HepG2 (cell line): ENCODE results near the gene MRPS21. TPM values are rescaled to one million over a fixed set of nuclear protein-coding genes. Genes with fewer than 3 reads are reported as not detected.

Experiments used
- EZH2 ChIP-seq: conservative IDR thresholded peaks from 2 replicates; pipeline ENCODE4 v1.6.1; 2012; ENCODE audit warnings: mild to moderate bottlenecking, low read depth, low read length, moderate library complexity
- GABPA ChIP-seq, 2 experiments: IDR thresholded peaks; 2 replicates each; pipeline ENCODE4 v1.6.1; 2011 to 2016; ENCODE audit warnings: low read depth in 2 of 2, low read length in 1 of 2, missing biosample characterization in 1 of 2, missing genetic modification characterization in 1 of 2
- ZNF367 ChIP-seq: sonication (generic); formaldehyde crosslinking; IDR thresholded peaks from 2 replicates; pipeline ENCODE4 v1.4.0; 2020; ENCODE audit warnings: missing genetic modification reagents, borderline replicate concordance
- ZNF496 ChIP-seq: sonication (generic); formaldehyde crosslinking; IDR thresholded peaks from 2 replicates; pipeline ENCODE4 v1.8.1; 2023; ENCODE audit warnings: mild to moderate bottlenecking, moderate library complexity, missing genetic modification reagents; ENCODE audit not compliant: insufficient replicate concordance
- ZNF674 ChIP-seq: sonication (generic); formaldehyde crosslinking; IDR thresholded peaks from 2 replicates; pipeline ENCODE4 v1.5.0; 2020; ENCODE audit warnings: low read depth, mild to moderate bottlenecking, missing genetic modification reagents
- ZZZ3 ChIP-seq: sonication (generic); formaldehyde crosslinking; IDR thresholded peaks from 2 replicates; pipeline ENCODE4 v1.4.0; 2020; ENCODE audit warnings: missing genetic modification reagents, mild to moderate bottlenecking, borderline replicate concordance
- polyA plus RNA-seq, 8 experiments: library from polyadenylated mRNA; depleted of rRNA in 3 of 8; stranded (reverse) in 7 of 8; unstranded in 1 of 8; fragments of >200 nt; fragmentation: Illumina TruSeq in 4 of 8; extraction: Trizol in 4 of 8; gene quantifications; 2 replicates each; pipeline versions ENCODE4 v1.2.1 to v1.2.3, GENCODE V29; 2011 to 2016; ENCODE audit warnings: low read depth in 4 of 8, missing spikeins in 1 of 8, mixed read lengths in 1 of 8; ENCODE audit not compliant: insufficient read depth in 1 of 8
- total RNA-seq, 5 experiments: library from RNA; depleted of rRNA; stranded (reverse); fragments of >200 nt; fragmentation: Illumina TruSeq; extraction: Trizol; gene quantifications; 2 replicates each; pipeline ENCODE4 v1.2.3, GENCODE V29; 2016; ENCODE audit warnings: low read depth in 1 of 5
- TF ChIP-seq, protein P1 (sequence below): sonication (generic); formaldehyde crosslinking; IDR thresholded peaks from 2 replicates; pipeline ENCODE4 v1.4.0; 2020; ENCODE audit warnings: mild to moderate bottlenecking, missing genetic modification reagents
- TF ChIP-seq, protein P2 (sequence below): sonication (generic); formaldehyde crosslinking; IDR thresholded peaks from 2 replicates; pipeline ENCODE4 v1.4.0; 2020; ENCODE audit warnings: mild to moderate bottlenecking, missing genetic modification reagents
- TF ChIP-seq, protein P3 (sequence below): sonication (generic); formaldehyde crosslinking; IDR thresholded peaks from 2 replicates; pipeline ENCODE4 v1.4.0; 2020; ENCODE audit warnings: missing genetic modification reagents

Gene MRPS21
- total and polyA plus RNA-seq, 2 of the 13 experiments (the other 11 are each of a cell fraction or from before 2014, with no cell fraction given): 59.4 to 64.2 TPM

DNA sequence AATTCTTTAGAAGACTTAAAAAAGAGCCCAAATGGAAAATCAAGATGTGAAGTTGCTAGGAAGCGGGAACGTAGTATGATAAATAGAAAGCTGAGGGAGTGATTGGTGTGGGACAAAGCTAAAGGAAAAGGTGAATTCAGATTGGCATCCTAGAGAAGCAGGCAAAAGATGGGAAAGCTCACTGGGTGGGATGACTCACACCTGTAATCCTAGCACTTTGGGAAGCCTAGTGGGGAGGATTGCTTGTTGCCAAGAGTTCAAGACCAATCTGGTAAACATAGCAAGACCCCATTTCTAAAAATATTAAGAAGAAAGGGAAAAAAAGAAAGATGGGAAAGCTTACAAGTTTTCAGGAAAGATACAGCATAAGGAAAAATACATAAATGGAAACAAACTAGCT, 1.8 kb downstream of the MRPS21 start (continued):
- TF ChIP-seq, protein P1, sequence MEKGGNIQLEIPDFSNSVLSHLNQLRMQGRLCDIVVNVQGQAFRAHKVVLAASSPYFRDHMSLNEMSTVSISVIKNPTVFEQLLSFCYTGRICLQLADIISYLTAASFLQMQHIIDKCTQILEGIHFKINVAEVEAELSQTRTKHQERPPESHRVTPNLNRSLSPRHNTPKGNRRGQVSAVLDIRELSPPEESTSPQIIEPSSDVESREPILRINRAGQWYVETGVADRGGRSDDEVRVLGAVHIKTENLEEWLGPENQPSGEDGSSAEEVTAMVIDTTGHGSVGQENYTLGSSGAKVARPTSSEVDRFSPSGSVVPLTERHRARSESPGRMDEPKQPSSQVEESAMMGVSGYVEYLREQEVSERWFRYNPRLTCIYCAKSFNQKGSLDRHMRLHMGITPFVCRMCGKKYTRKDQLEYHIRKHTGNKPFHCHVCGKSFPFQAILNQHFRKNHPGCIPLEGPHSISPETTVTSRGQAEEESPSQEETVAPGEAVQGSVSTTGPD: no peak
- TF ChIP-seq, protein P2, sequence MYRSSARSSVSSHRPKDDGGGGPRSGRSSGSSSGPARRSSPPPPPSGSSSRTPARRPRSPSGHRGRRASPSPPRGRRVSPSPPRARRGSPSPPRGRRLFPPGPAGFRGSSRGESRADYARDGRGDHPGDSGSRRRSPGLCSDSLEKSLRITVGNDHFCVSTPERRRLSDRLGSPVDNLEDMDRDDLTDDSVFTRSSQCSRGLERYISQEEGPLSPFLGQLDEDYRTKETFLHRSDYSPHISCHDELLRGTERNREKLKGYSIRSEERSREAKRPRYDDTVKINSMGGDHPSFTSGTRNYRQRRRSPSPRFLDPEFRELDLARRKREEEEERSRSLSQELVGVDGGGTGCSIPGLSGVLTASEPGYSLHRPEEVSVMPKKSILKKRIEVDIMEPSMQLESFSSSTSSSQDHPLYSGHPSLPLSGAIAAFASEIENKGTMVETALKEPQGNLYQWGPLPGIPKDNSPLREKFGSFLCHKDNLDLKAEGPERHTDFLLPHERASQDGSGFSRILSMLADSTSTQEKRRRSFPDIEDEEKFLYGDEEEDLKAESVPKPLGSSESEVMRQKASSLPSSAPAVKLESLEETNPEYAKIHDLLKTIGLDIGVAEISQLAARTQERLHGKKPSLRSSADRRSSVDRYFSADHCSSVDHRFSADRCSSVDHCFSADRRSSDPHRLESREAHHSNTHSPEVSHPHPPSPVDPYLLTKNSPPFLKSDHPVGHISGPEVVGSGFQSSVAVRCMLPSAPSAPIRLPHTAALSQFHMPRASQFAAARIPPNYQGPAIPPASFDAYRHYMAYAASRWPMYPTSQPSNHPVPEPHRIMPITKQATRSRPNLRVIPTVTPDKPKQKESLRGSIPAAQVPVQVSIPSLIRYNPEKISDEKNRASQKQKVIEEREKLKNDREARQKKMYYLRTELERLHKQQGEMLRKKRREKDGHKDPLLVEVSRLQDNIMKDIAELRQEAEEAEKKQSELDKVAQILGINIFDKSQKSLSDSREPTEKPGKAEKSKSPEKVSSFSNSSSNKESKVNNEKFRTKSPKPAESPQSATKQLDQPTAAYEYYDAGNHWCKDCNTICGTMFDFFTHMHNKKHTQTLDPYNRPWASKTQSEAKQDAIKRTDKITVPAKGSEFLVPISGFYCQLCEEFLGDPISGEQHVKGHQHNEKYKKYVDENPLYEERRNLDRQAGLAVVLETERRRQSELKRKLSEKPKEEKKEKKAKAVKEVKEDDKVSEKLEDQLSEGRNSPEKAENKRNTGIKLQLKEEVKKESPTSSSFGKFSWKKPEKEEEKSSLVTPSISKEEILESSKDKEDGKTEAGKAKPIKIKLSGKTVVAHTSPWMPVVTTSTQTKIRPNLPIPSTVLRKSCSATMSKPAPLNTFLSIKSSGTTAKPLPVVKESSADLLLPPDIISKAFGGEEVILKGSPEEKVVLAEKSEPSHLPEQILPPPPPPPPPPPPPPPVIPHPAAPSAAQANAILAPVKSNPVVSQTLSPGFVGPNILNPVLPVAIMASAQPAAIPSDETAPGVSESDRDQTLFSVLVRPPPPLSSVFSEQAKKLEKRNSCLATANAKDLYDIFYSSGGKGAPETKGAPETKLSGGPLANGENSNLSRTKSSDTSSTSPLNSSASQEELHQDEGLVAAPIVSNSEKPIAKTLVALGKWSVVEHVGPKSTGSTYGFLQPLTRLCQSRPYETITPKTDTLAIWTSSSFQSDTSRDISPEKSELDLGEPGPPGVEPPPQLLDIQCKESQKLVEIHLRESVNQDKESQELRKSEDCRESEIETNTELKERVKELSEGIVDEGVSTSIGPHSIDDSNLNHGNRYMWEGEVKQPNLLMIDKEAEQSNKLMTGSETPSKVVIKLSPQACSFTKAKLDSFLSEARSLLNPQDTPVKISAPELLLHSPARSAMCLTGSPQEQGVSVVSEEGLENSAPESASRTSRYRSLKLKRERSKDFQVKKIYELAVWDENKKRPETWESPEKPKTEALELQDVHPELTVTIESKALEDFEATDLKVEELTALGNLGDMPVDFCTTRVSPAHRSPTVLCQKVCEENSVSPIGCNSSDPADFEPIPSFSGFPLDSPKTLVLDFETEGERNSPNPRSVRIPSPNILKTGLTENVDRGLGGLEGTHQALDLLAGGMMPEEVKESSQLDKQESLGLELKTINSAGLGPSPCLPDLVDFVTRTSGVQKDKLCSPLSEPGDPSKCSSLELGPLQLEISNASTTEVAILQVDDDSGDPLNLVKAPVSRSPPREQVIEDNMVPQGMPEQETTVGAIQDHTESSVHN (CRISPR knock-in tag): no peak
- TF ChIP-seq ZNF496 (CRISPR knock-in tag): no peak
- TF ChIP-seq, protein P3, sequence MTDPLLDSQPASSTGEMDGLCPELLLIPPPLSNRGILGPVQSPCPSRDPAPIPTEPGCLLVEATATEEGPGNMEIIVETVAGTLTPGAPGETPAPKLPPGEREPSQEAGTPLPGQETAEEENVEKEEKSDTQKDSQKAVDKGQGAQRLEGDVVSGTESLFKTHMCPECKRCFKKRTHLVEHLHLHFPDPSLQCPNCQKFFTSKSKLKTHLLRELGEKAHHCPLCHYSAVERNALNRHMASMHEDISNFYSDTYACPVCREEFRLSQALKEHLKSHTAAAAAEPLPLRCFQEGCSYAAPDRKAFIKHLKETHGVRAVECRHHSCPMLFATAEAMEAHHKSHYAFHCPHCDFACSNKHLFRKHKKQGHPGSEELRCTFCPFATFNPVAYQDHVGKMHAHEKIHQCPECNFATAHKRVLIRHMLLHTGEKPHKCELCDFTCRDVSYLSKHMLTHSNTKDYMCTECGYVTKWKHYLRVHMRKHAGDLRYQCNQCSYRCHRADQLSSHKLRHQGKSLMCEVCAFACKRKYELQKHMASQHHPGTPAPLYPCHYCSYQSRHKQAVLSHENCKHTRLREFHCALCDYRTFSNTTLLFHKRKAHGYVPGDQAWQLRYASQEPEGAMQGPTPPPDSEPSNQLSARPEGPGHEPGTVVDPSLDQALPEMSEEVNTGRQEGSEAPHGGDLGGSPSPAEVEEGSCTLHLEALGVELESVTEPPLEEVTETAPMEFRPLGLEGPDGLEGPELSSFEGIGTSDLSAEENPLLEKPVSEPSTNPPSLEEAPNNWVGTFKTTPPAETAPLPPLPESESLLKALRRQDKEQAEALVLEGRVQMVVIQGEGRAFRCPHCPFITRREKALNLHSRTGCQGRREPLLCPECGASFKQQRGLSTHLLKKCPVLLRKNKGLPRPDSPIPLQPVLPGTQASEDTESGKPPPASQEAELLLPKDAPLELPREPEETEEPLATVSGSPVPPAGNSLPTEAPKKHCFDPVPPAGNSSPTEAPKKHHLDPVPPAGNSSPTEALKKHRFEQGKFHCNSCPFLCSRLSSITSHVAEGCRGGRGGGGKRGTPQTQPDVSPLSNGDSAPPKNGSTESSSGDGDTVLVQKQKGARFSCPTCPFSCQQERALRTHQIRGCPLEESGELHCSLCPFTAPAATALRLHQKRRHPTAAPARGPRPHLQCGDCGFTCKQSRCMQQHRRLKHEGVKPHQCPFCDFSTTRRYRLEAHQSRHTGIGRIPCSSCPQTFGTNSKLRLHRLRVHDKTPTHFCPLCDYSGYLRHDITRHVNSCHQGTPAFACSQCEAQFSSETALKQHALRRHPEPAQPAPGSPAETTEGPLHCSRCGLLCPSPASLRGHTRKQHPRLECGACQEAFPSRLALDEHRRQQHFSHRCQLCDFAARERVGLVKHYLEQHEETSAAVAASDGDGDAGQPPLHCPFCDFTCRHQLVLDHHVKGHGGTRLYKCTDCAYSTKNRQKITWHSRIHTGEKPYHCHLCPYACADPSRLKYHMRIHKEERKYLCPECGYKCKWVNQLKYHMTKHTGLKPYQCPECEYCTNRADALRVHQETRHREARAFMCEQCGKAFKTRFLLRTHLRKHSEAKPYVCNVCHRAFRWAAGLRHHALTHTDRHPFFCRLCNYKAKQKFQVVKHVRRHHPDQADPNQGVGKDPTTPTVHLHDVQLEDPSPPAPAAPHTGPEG: no peak
- no peak for TF ChIP-seq ZNF367 (CRISPR knock-in tag)
- no peak for TF ChIP-seq ZZZ3 (CRISPR knock-in tag)
- TF ChIP-seq ZNF674: no peak
- no peak for TF ChIP-seq EZH2
- TF ChIP-seq GABPA (IDR thresholded peaks at IDR 0.05; ENCODE audit: low read depth, low read length): no peak
- TF ChIP-seq GABPA (CRISPR knock-in tag; IDR thresholded peaks at IDR 0.05; ENCODE audit: low read depth): no peak
- TF ChIP-seq, all 625 proteins: peak for 0
